H1 (cell line): ENCODE results near the gene ERVFRD-1. TPM values are rescaled to one million over a fixed set of nuclear protein-coding genes. Genes with fewer than 3 reads are reported as not detected.

Experiments
- CHD7 ChIP-seq: fragments of 300-600 bp; sonication (generic); IDR thresholded peaks from 2 replicates; pipeline ENCODE4 v1.7.1; 2012; ENCODE audit warnings: low read length, moderate library complexity, mild to moderate bottlenecking, inconsistent platforms; ENCODE audit not compliant: insufficient replicate concordance
- CREB1 ChIP-seq: IDR thresholded peaks from 2 replicates; pipeline ENCODE4 v1.6.1; 2012; ENCODE audit warnings: inconsistent platforms
- KDM1A ChIP-seq: fragments of 200-600, 300-600 bp; sonication (generic); IDR thresholded peaks from 2 replicates; pipeline ENCODE4 v1.7.1; 2016; ENCODE audit warnings: mild to moderate bottlenecking, low read length, borderline replicate concordance
- NRF1 ChIP-seq: IDR thresholded peaks from 2 replicates; pipeline ENCODE4 v1.6.1; 2011; ENCODE audit warnings: mild to moderate bottlenecking, low read depth, low read length, improper control_type of control experiment
- RAD21 ChIP-seq, 2 experiments: IDR thresholded peaks in 1 of 2; conservative IDR thresholded peaks in 1 of 2; 2 replicates each; pipeline ENCODE4 v1.6.1; 2011; ENCODE audit warnings: low read depth in 2 of 2, low read length in 2 of 2, improper control_type of control experiment in 1 of 2, inconsistent platforms in 1 of 2, mild to moderate bottlenecking in 1 of 2, moderate library complexity in 1 of 2
- SAP30 ChIP-seq: fragments of 300-600 bp; sonication (generic); IDR thresholded peaks from 2 replicates; pipeline ENCODE4 v1.7.1; 2012; ENCODE audit warnings: low read length, moderate library complexity, mild to moderate bottlenecking, inconsistent platforms; ENCODE audit not compliant: insufficient read depth, insufficient replicate concordance
- SIX5 ChIP-seq: IDR thresholded peaks from 2 replicates; pipeline ENCODE4 v1.6.1; 2011; ENCODE audit warnings: mild to moderate bottlenecking, low read depth, low read length
- SP2 ChIP-seq: IDR thresholded peaks from 2 replicates; pipeline ENCODE4 v1.6.1; 2012; ENCODE audit warnings: mild to moderate bottlenecking, low read length, inconsistent platforms
- SRF ChIP-seq: IDR thresholded peaks from 2 replicates; pipeline ENCODE4 v1.6.1; 2011; ENCODE audit warnings: mild to moderate bottlenecking, low read depth, low read length, moderate library complexity
- TCF12 ChIP-seq: IDR thresholded peaks from 2 replicates; pipeline ENCODE4 v1.6.1; 2011; ENCODE audit warnings: low read depth, mild to moderate bottlenecking, low read length
- ZNF274 ChIP-seq: IDR thresholded peaks from 2 replicates; pipeline ENCODE4 v1.7.0; 2012; ENCODE audit warnings: low read length, borderline replicate concordance; ENCODE audit errors: extremely low read depth
- polyA plus RNA-seq, 7 experiments: library from polyadenylated mRNA; depleted of rRNA in 3 of 7; stranded (reverse) in 5 of 7; unstranded in 2 of 7; fragments of >200 nt in 5 of 7; fragments of 200-250 nt in 2 of 7; gene quantifications; 1 replicate in 5 of 7; 2 replicates in 1 of 7; 4 replicates in 1 of 7; pipeline versions ENCODE4 v1.2.1 to v1.2.3, GENCODE V29; 2011 to 2013; ENCODE audit warnings: missing spikeins in 2 of 7, mixed read lengths in 2 of 7
- total RNA-seq: library from RNA; stranded (reverse); fragmentation: NEBNext Ultra II Directional; extraction: Animal tissue kit (Norgen Biotek cat#: 25700); gene quantifications from 2 replicates; pipeline ENCODE4 v1.2.1, GENCODE V29; 2021

The ERVFRD-1 gene
- total and polyA plus RNA-seq, 2 of the 8 experiments (the other 6 are each of a cell fraction or from before 2014, with no cell fraction given): not detected

- TF ChIP-seq CHD7 (no peak), SIX5 (no peak), NRF1 (no peak), SAP30 (no peak), SRF (no peak), KDM1A (no peak), RAD21 (IDR thresholded peaks at IDR 0.05 in 1 of 2, conservative IDR thresholded peaks at IDR 0.05 in 1 of 2; ENCODE audit: low read depth in 2 of 2, low read length in 2 of 2) (no peak), TCF12 (no peak), SP2 (no peak), CREB1 (no peak), ZNF274 (no peak)
These were observed 25.6 kb downstream of the ERVFRD-1 start (continued) for GRCh38 chr6:11085758-11086435.
